HEK293 (cell line): ENCODE measurements around the gene ARHGAP5.

Experiments used
- GLI2 ChIP-seq: fragments of 450-650 bp; formaldehyde crosslinking; IDR thresholded peaks from 2 replicates; pipeline ENCODE4; 2017; ENCODE audit warnings: missing biosample characterization, missing genetic modification characterization, low read depth, borderline replicate concordance
- IKZF3 ChIP-seq: fragments of 450-650 bp; IDR thresholded peaks from 2 replicates; pipeline ENCODE4 v1.5.0; 2018; ENCODE audit warnings: missing biosample characterization, mild to moderate bottlenecking, missing genetic modification characterization, moderate library complexity
- KLF1 ChIP-seq: fragments of 450-650 bp; formaldehyde crosslinking; IDR thresholded peaks from 2 replicates; pipeline ENCODE4 v1.5.1; 2016; ENCODE audit warnings: missing biosample characterization, missing genetic modification characterization
- MEIS1 ChIP-seq: sonication (generic); formaldehyde crosslinking; IDR thresholded peaks from 2 replicates; pipeline ENCODE4 v1.8.1; 2022; ENCODE audit warnings: missing genetic modification reagents, mild to moderate bottlenecking, borderline replicate concordance
- MZF1 ChIP-seq: fragments of 450-650 bp; formaldehyde crosslinking; IDR thresholded peaks from 2 replicates; pipeline ENCODE4 v1.5.1; 2017; ENCODE audit warnings: missing biosample characterization, missing genetic modification characterization, borderline replicate concordance
- PRDM10 ChIP-seq: fragments of 450-650 bp; formaldehyde crosslinking; IDR thresholded peaks from 2 replicates; pipeline ENCODE4 v1.5.1; 2016; ENCODE audit warnings: missing biosample characterization, missing genetic modification characterization
- SALL2 ChIP-seq: fragments of 450-650 bp; formaldehyde crosslinking; IDR thresholded peaks from 2 replicates; pipeline ENCODE4 v1.5.0; 2017; ENCODE audit warnings: missing biosample characterization, mild to moderate bottlenecking, missing genetic modification characterization, borderline replicate concordance
- SP2 ChIP-seq: fragments of 450-650 bp; formaldehyde crosslinking; IDR thresholded peaks from 2 replicates; pipeline ENCODE4 v1.5.1; 2016; ENCODE audit warnings: missing biosample characterization, missing genetic modification characterization
- WT1 ChIP-seq: fragments of 450-650 bp; formaldehyde crosslinking; IDR thresholded peaks from 2 replicates; pipeline ENCODE4 v1.5.1; 2016; ENCODE audit warnings: missing biosample characterization, missing genetic modification characterization
- ZFP37 ChIP-seq: fragments of 450-650 bp; formaldehyde crosslinking; IDR thresholded peaks from 2 replicates; pipeline ENCODE4 v1.5.1; 2016; ENCODE audit warnings: missing biosample characterization, missing genetic modification characterization
- ZNF138 ChIP-seq: fragments of 450-650 bp; formaldehyde crosslinking; IDR thresholded peaks from 2 replicates; pipeline ENCODE4 v1.5.1; 2016; ENCODE audit warnings: missing biosample characterization, missing genetic modification characterization, borderline replicate concordance
- ZNF146 ChIP-seq: fragments of 450-650 bp; formaldehyde crosslinking; IDR thresholded peaks from 2 replicates; pipeline ENCODE4 v1.5.1; 2016; ENCODE audit warnings: missing biosample characterization, missing genetic modification characterization
- ZNF335 ChIP-seq: fragments of 450-650 bp; formaldehyde crosslinking; conservative IDR thresholded peaks from 2 replicates; pipeline ENCODE4 v1.5.1; 2016; ENCODE audit warnings: missing biosample characterization, missing genetic modification characterization
- ZNF350 ChIP-seq: fragments of 450-650 bp; formaldehyde crosslinking; IDR thresholded peaks from 2 replicates; pipeline ENCODE4 v1.5.0; 2017; ENCODE audit warnings: missing biosample characterization, mild to moderate bottlenecking, missing genetic modification characterization
- ZNF354C ChIP-seq: fragments of 450-650 bp; formaldehyde crosslinking; IDR thresholded peaks from 2 replicates; pipeline ENCODE4 v1.5.1; 2016; ENCODE audit warnings: missing biosample characterization, missing genetic modification characterization, low read depth, borderline replicate concordance
- ZNF37A ChIP-seq: fragments of 450-650 bp; IDR thresholded peaks from 2 replicates; pipeline ENCODE4 v1.5.1; 2018; ENCODE audit warnings: missing biosample characterization, missing genetic modification characterization
- ZNF398 ChIP-seq: fragments of 450-650 bp; formaldehyde crosslinking; IDR thresholded peaks from 2 replicates; pipeline ENCODE4 v1.5.1; 2017; ENCODE audit warnings: missing biosample characterization, missing genetic modification characterization
- ZNF416 ChIP-seq: fragments of 450-650 bp; formaldehyde crosslinking; IDR thresholded peaks from 2 replicates; pipeline ENCODE4 v1.5.1; 2016; ENCODE audit warnings: missing biosample characterization, missing genetic modification characterization
- ZNF530 ChIP-seq: fragments of 450-650 bp; formaldehyde crosslinking; IDR thresholded peaks from 2 replicates; pipeline ENCODE4 v1.5.1; 2016; ENCODE audit warnings: low read depth, missing biosample characterization, missing genetic modification characterization
- ZNF549 ChIP-seq: fragments of 450-650 bp; IDR thresholded peaks from 2 replicates; pipeline ENCODE4 v1.5.1; 2018; ENCODE audit warnings: missing biosample characterization, missing genetic modification characterization, mild to moderate bottlenecking, inconsistent platforms, moderate library complexity
- ZNF560 ChIP-seq: fragments of 450-650 bp; formaldehyde crosslinking; IDR thresholded peaks from 2 replicates; pipeline ENCODE4 v1.5.1; 2017; ENCODE audit warnings: missing biosample characterization, missing genetic modification characterization, borderline replicate concordance
- ZNF596 ChIP-seq: fragments of 450-650 bp; IDR thresholded peaks from 2 replicates; pipeline ENCODE4 v1.5.0; 2018; ENCODE audit warnings: missing biosample characterization, mild to moderate bottlenecking, missing genetic modification characterization, moderate library complexity
- ZNF621 ChIP-seq: fragments of 450-650 bp; formaldehyde crosslinking; IDR thresholded peaks from 2 replicates; pipeline ENCODE4 v1.5.1; 2017; ENCODE audit warnings: missing biosample characterization, missing genetic modification characterization
- ZNF626 ChIP-seq: fragments of 450-650 bp; sonication (Bioruptor Pico); formaldehyde crosslinking; IDR thresholded peaks from 2 replicates; pipeline ENCODE4 v1.5.1; 2018; ENCODE audit warnings: missing biosample characterization, missing genetic modification characterization, inconsistent platforms
- ZNF664 ChIP-seq: fragments of 450-650 bp; formaldehyde crosslinking; IDR thresholded peaks from 2 replicates; pipeline ENCODE4 v1.5.1; 2016; ENCODE audit warnings: missing biosample characterization, missing genetic modification characterization
- ZSCAN18 ChIP-seq: fragments of 450-650 bp; formaldehyde crosslinking; IDR thresholded peaks from 2 replicates; pipeline ENCODE4 v1.5.1; 2016; ENCODE audit warnings: missing biosample characterization, missing genetic modification characterization
- ZXDB ChIP-seq: fragments of 450-650 bp; formaldehyde crosslinking; IDR thresholded peaks from 2 replicates; pipeline ENCODE4 v1.5.1; 2016; ENCODE audit warnings: missing biosample characterization, missing genetic modification characterization
- TF ChIP-seq, protein P1 (sequence below): fragments of 450-650 bp; formaldehyde crosslinking; IDR thresholded peaks from 2 replicates; pipeline ENCODE4 v1.5.1; 2017; ENCODE audit warnings: missing biosample characterization, missing genetic modification characterization
- TF ChIP-seq, protein P2 (sequence below): fragments of 450-650 bp; formaldehyde crosslinking; IDR thresholded peaks from 2 replicates; pipeline ENCODE4 v1.5.1; 2016; ENCODE audit warnings: missing biosample characterization, missing genetic modification characterization, low read depth
- TF ChIP-seq, protein P3 (sequence below): fragments of 450-650 bp; formaldehyde crosslinking; IDR thresholded peaks from 2 replicates; pipeline ENCODE4 v1.5.1; 2016; ENCODE audit warnings: missing biosample characterization, missing genetic modification characterization

The ARHGAP5 gene

DNA sequence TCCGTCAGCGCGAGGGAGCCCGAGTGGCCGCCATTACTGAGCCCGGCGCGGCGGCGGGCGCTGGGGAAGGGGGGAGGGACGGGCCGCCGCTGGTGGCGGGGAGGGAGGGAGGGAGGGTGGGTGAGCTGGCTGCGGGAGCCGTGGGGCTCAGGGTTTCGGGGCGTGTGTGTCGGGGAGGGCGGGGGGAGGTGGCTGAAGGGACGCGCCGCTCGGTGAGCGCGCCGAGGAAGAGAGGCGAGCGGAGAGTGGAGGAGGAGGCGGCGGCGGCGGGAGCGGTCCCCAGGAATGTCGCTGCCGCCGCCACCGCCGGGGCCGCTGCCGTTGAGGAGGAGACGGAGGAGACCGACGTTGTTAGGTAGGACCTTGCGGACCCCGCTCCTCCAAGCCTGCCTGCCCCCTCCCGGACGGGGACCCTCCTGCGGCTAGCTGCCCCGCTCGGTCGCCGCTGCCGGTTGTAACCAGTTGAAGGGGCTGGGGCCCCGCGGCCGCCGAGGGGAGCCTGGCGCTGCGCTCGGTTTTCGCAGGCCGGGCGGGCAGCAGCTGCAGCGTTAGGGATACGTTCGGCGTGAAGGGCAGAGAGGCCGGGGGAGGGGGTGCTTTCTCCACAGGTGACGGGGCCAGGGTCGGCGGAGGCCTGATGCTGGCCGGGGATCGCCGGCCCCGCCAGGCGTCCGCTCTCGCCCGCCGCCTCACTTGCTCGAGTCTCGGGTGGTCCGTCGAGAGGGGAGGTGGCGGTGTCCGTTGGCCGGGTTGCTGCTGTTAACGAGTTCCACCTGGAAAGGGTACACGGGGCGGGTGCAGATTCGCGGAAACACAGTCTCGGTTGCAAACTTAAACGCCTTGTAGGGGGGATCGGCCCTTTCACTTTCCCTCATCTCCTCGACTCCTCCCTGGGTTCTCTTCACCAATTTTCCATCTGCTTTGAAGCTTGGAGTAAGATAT is at the start of gene ARHGAP5 (continued):
- TF ChIP-seq, protein P1, sequence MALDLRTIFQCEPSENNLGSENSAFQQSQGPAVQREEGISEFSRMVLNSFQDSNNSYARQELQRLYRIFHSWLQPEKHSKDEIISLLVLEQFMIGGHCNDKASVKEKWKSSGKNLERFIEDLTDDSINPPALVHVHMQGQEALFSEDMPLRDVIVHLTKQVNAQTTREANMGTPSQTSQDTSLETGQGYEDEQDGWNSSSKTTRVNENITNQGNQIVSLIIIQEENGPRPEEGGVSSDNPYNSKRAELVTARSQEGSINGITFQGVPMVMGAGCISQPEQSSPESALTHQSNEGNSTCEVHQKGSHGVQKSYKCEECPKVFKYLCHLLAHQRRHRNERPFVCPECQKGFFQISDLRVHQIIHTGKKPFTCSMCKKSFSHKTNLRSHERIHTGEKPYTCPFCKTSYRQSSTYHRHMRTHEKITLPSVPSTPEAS: no peak
- TF ChIP-seq ZNF626 (no peak), ZNF350 (no peak), ZXDB (no peak), ZNF398 (tag by site-specific recombination) (peak; percentile 15; the same call in 1 of the 2 replicates), ZNF354C (tag by site-specific recombination) (no peak), ZNF146 (no peak), MZF1 (tag by site-specific recombination) (no peak), ZNF549 (no peak), SP2 (no peak), PRDM10 (tag by site-specific recombination) (peak; percentile 26; the same call in 1 of the 2 replicates), ZNF416 (tag by site-specific recombination) (no peak), ZNF335 (tag by site-specific recombination) (peak; percentile 67), ZNF596 (tag by site-specific recombination) (no peak), WT1 (0 out of 2 replicates have a peak, but pooled peaks have one; percentile 12), SALL2 (tag by site-specific recombination) (no peak), GLI2 (tag by site-specific recombination) (no peak), ZNF530 (tag by site-specific recombination) (no peak), KLF1 (tag by site-specific recombination) (no peak), ZNF560 (no peak), ZNF621 (no peak), ZNF37A (tag by site-specific recombination) (no peak), IKZF3 (no peak), ZNF138 (tag by site-specific recombination) (no peak), ZSCAN18 (no peak), ZNF664 (no peak), ZFP37 (tag by site-specific recombination) (no peak), MEIS1 (CRISPR knock-in tag) (no peak)
- TF ChIP-seq, protein P2, sequence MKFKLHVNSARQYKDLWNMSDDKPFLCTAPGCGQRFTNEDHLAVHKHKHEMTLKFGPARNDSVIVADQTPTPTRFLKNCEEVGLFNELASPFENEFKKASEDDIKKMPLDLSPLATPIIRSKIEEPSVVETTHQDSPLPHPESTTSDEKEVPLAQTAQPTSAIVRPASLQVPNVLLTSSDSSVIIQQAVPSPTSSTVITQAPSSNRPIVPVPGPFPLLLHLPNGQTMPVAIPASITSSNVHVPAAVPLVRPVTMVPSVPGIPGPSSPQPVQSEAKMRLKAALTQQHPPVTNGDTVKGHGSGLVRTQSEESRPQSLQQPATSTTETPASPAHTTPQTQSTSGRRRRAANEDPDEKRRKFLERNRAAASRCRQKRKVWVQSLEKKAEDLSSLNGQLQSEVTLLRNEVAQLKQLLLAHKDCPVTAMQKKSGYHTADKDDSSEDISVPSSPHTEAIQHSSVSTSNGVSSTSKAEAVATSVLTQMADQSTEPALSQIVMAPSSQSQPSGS: no peak
- TF ChIP-seq, protein P3, sequence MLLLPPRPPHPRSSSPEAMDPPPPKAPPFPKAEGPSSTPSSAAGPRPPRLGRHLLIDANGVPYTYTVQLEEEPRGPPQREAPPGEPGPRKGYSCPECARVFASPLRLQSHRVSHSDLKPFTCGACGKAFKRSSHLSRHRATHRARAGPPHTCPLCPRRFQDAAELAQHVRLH: no peak
